Mesenchymal stem cell (in vitro differentiated cells and primary cell): ENCODE results near the gene DRAP1.

Experiments used
- DNase-seq: peaks from one replicate; pipeline ENCODE4 v3.0.0-alpha.2; 2013
- H2AFZ ChIP-seq: one replicate; pipeline ENCODE4 v1.6.1; 2013; ENCODE audit warnings: low read depth, mild to moderate bottlenecking, control low read depth, inconsistent platforms, low read length, moderate library complexity
- H2AK5ac ChIP-seq: 2 replicates; pipeline ENCODE4 v1.6.1; 2013; ENCODE audit warnings: low read length, moderate library complexity, mild to moderate bottlenecking, inconsistent platforms; ENCODE audit not compliant: severe bottlenecking
- H2BK120ac ChIP-seq: one replicate; pipeline ENCODE4 v1.6.1; 2013; ENCODE audit warnings: low read depth, mild to moderate bottlenecking, inconsistent platforms, low read length, moderate library complexity
- H2BK12ac ChIP-seq, 2 experiments: one replicate each; pipeline ENCODE4 v1.6.1; 2013; ENCODE audit warnings: inconsistent platforms in 2 of 2, low read length in 2 of 2, mild to moderate bottlenecking in 2 of 2, moderate library complexity in 2 of 2, control low read depth in 1 of 2
- H2BK15ac ChIP-seq: one replicate; pipeline ENCODE4 v1.6.1; 2013; ENCODE audit warnings: mild to moderate bottlenecking, low read depth, inconsistent platforms; ENCODE audit not compliant: poor library complexity, severe bottlenecking
- H2BK5ac ChIP-seq: 2 replicates; pipeline ENCODE4 v1.6.1; 2013; ENCODE audit warnings: low read depth, mild to moderate bottlenecking, low read length, control low read depth, inconsistent platforms; ENCODE audit not compliant: poor library complexity, severe bottlenecking
- H3K14ac ChIP-seq, 2 experiments: one replicate each; pipeline ENCODE4 v1.6.1; 2013; ENCODE audit warnings: inconsistent platforms in 2 of 2, low read length in 2 of 2, control low read depth in 1 of 2, mild to moderate bottlenecking in 1 of 2, moderate library complexity in 1 of 2
- H3K18ac ChIP-seq, 2 experiments: one replicate each; pipeline ENCODE4 v1.6.1; 2013; ENCODE audit warnings: inconsistent platforms in 2 of 2, low read length in 2 of 2, control low read depth in 1 of 2, low read depth in 1 of 2, mild to moderate bottlenecking in 1 of 2
- H3K23ac ChIP-seq, 2 experiments: one replicate each; pipeline ENCODE4 v1.6.1; 2013; ENCODE audit warnings: inconsistent platforms in 2 of 2, low read length in 2 of 2, mild to moderate bottlenecking in 2 of 2, moderate library complexity in 2 of 2, control low read depth in 1 of 2
- H3K27ac ChIP-seq: 2 replicates; pipeline ENCODE4 v1.5.1; 2013; ENCODE audit warnings: mild to moderate bottlenecking, moderate library complexity, low read length, control low read depth, inconsistent platforms; ENCODE audit not compliant: poor library complexity, severe bottlenecking
- H3K27me3 ChIP-seq, 2 experiments: 2 replicates each; pipeline versions ENCODE4 v1.6.1 to v1.7.0; 2013; ENCODE audit warnings: low read length in 2 of 2, mild to moderate bottlenecking in 2 of 2, moderate library complexity in 2 of 2, control low read depth in 1 of 2, inconsistent platforms in 1 of 2; ENCODE audit not compliant: control insufficient read depth in 1 of 2, insufficient read depth in 1 of 2
- H3K36me3 ChIP-seq, 2 experiments: 2 replicates each; pipeline versions ENCODE4 v1.6.1 to v1.7.0; 2013; ENCODE audit warnings: low read length in 2 of 2, control low read depth in 1 of 2, inconsistent platforms in 1 of 2, low read depth in 1 of 2, mild to moderate bottlenecking in 1 of 2; ENCODE audit not compliant: insufficient read depth in 2 of 2, control insufficient read depth in 1 of 2
- H3K4ac ChIP-seq, 2 experiments: one replicate each; pipeline ENCODE4 v1.6.1; 2013; ENCODE audit warnings: inconsistent platforms in 2 of 2, low read length in 2 of 2, mild to moderate bottlenecking in 2 of 2, moderate library complexity in 2 of 2, control low read depth in 1 of 2, low read depth in 1 of 2
- H3K4me1 ChIP-seq: 2 replicates; pipeline ENCODE4 v1.6.1; 2013; ENCODE audit warnings: low read depth, low read length, control low read depth; ENCODE audit not compliant: control insufficient read depth, insufficient read depth
- H3K4me2 ChIP-seq: 2 replicates; pipeline ENCODE4 v1.6.1; 2013; ENCODE audit warnings: low read length, mild to moderate bottlenecking, inconsistent platforms; ENCODE audit not compliant: poor library complexity, severe bottlenecking
- H3K4me3 ChIP-seq, 2 experiments: 2 replicates each; pipeline versions ENCODE4 v1.5.1 to v1.7.0; 2013; ENCODE audit warnings: low read length in 2 of 2, mild to moderate bottlenecking in 2 of 2, control low read depth in 1 of 2, low read depth in 1 of 2; ENCODE audit not compliant: insufficient read depth in 1 of 2
- H3K79me1 ChIP-seq: replicated peaks from 2 replicates; pipeline ENCODE4 v1.6.1; 2013; ENCODE audit warnings: mild to moderate bottlenecking, control low read depth, low read length, inconsistent platforms; ENCODE audit not compliant: poor library complexity, severe bottlenecking
- H3K9ac ChIP-seq: 2 replicates; pipeline ENCODE4 v1.7.0; 2013; ENCODE audit warnings: mild to moderate bottlenecking, low read length, moderate library complexity
- H3K9me3 ChIP-seq: 2 replicates; pipeline ENCODE4 v1.7.0; 2013; ENCODE audit warnings: mild to moderate bottlenecking, low read length; ENCODE audit not compliant: control insufficient read depth
- H4K8ac ChIP-seq: one replicate; pipeline ENCODE4 v1.6.1; 2013; ENCODE audit warnings: inconsistent platforms, mild to moderate bottlenecking, low read length, moderate library complexity
- H4K91ac ChIP-seq: one replicate; pipeline ENCODE4 v1.6.1; 2013; ENCODE audit warnings: mild to moderate bottlenecking, low read length, inconsistent platforms
- whole genome bisulfite sequencing: methylation state at CpG from one replicate; pipeline ENCODE4 v1.1.7; 2013; ENCODE audit warnings: mixed read lengths; 5-methylcytosine and 5-hydroxymethylcytosine counted together

Gene DRAP1

DNA sequence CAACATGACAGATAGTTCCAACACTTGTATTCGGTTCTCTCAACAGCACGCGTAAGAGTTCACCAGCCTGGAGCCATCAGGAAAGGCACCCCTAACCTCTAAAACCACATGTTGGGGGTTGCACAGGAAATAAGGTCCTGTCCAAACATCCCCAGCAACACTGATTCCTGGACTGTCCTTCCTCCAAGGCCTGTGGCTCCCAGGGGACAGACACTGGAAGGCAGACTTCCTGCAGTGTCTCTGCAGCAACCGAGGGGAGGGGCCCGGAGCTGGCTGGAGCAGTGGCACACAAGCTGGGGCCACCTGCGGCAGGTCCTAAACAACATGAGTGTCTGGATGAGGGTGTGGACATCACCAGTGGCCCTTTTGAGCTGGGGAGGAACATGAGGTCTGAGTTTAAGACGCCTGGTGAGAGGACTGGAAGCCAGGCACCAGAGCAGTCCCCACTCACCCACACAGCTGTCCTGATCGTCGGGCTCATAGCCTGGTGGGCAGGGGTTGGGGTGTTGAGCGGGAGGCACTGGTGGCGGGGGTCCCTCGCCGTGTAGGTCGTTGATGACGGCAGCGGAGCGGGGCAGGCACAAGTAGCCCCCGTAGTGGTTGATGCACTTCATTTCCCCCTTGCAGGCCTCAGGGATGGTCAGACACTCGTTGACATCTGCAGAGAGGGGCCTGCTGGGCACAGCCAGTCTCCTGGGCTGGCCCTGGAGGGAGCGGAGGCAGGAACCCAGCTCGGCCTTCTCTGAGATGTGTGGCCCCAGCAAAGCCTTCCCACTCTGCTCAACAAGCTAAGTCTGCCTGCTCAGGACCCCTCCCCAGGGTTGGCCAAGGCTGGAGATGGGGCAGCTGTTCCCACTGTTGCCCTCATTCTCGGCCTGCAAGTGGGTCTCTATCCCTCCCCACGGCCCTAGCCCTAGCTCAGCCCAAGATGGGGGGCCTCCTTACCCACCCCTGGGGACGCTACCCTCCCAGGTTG lies 48.2 kb upstream of the DRAP1 start:
- Histone ChIP-seq H3K4me2 (peak overlapping the region; percentile 87), H4K91ac (peak overlapping the region; percentile 93), H2AK5ac (peak overlapping the region; percentile 85), H3K36me3 (peaks cover 47 to 52% of the 10 kb centered on the region in 2 experiments), H3K4me3 (peak overlapping the region; percentile 87 to 88), H3K79me1 (peaks cover 12% of the 10 kb centered on the region), H2BK120ac (no peak overlapping the region), H3K4ac (peak overlapping the region; percentile 83 to 91), H3K14ac (no peak overlapping the region), H4K8ac (peak overlapping the region; percentile 73), H2BK15ac (peak overlapping the region; percentile 37), H3K9me3 (no peaks in the 10 kb centered on the region), H3K27me3 (no peaks in the 10 kb centered on the region), H2BK5ac (no peak overlapping the region), H3K9ac (peak overlapping the region; percentile 94), H3K27ac (peak overlapping the region; percentile 84), H2AFZ (no peak overlapping the region), H3K23ac (no peak overlapping the region), H3K4me1 (peaks cover 35% of the 10 kb centered on the region), H2BK12ac (peak overlapping the region; percentile 44 to 46), H3K18ac (peak overlapping the region; percentile 49 to 90)
- 66% methylated on average over 24 of the region's 24 CpGs for WGBS
- DNase-seq: peak; percentile 69

DNA sequence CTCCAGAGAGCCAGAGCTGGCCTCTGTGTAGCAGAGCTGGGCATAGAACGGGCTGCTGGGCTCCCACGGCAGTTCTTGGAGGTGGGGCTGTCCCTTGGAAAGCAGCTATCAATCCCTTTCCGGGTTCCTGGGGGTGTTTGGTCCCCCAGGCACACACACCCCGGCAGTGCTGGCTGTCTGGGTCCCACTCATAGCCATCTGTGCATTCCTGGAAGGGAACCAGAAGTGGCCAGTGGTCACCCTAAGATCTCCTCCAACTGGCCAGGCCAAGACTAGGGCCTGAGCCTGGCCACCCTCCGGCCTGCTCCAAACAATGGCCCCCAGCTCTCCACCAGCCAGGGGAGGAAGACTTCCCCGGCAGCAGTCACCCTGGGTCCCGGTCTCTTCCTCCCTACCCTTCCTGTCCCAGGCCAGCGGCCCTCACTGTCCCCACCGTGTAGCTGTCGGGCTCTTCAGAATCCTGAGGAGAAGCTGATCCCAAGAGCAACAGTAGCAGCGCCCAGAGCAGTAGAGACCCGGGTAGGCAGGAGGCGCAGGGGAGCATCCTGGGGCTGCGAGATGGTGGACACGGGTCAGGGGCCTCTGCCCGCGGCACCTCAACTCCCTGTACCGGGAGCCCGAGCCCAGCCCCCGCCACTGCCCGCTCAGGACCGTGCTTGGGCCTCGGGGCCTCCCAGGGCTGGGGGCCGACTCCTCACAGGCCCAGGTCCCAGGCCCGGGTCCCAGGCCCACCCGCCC lies 47.2 kb upstream of the DRAP1 start:
- Histone ChIP-seq H3K4me3 (peak overlapping the region; percentile 87 to 88), H3K23ac (peak overlapping the region in 1 of 2 experiments; percentile 66), H3K9me3 (no peaks in the 10 kb centered on the region), H2AFZ (no peak overlapping the region), H3K79me1 (peaks cover 12% of the 10 kb centered on the region), H3K4me2 (peak overlapping the region; percentile 87), H2BK12ac (peak overlapping the region; percentile 35 to 80), H3K14ac (peak overlapping the region; percentile 37 to 95), H2BK15ac (peak overlapping the region; percentile 89), H4K91ac (peak overlapping the region; percentile 93), H3K36me3 (peaks cover 40 to 42% of the 10 kb centered on the region in 2 experiments), H2BK5ac (peak overlapping the region; percentile 36), H4K8ac (peak overlapping the region; percentile 86), H3K9ac (peak overlapping the region; percentile 94), H3K27me3 (no peaks in the 10 kb centered on the region), H3K4ac (peak overlapping the region; percentile 91 to 96), H3K4me1 (peaks cover 32% of the 10 kb centered on the region), H3K18ac (peak overlapping the region; percentile 86 to 90), H2AK5ac (peak overlapping the region; percentile 85), H2BK120ac (peak overlapping the region; percentile 91), H3K27ac (peak overlapping the region; percentile 84)
- DNase-seq: peak; percentile 64
- WGBS: 23% methylated on average over 21 of the region's 26 CpGs

DNA sequence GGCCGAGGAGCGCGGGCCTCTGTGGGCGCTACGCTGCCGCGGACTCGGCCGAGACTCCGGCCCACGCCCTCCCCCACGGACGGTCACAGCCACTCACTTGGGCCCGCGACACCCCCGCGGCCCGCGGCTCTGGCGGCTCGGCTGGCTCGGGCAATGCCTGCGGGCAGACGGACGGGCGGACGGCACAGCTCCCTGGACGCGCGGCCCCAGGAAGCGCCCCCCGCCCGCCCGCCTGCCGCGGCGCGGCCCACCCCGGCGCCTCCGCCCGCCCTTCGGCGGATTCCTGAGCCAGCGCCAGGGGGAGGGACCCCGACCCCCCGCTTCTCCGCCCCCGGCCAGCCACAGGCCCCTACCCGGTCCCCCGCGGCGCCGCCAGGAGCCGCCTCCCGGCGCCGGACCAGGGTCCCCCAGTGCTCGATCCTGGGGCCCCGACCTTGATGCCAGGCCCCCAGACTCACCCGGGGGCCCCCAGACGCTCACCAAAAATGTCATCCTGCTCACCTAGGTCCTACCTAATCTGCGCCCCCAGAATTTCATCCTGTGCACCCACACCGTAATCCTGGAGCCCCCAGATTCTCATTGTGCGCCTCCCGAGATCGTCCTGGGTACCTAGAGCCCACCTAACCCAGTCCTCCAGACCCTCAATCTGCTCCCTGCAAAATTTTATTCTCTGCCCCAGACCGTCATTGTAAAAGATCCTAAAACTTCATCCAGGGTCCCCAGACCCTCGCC lies 46.5 kb upstream of the DRAP1 start, which contains the start of gene EFEMP2:
Gene EFEMP2 (minus strand): TSS at position 215 of the 732 bp plus-strand sequence. CDS start 446 bp downstream, outside the sequence.
- peak within 1 kb of the TSS; percentile 97 for H4K91ac ChIP-seq
- H3K27me3 ChIP-seq: no peaks in the 10 kb centered on the region

More for the DNA sequence above, 46.5 kb upstream of the DRAP1 start, which contains the start of gene EFEMP2:
- peak within 1 kb of the TSS; percentile 91 for H2BK120ac ChIP-seq
- peak within 1 kb of the TSS; percentile 97 to 98 for H3K18ac ChIP-seq
- H2BK5ac ChIP-seq: peak within 1 kb of the TSS; percentile 36
- H2AFZ ChIP-seq: peak within 1 kb of the TSS; percentile 84
- H3K4me3 ChIP-seq: peak within 1 kb of the TSS; percentile 88 to 91
- H3K23ac ChIP-seq: peak within 1 kb of the TSS in 1 of 2 experiments; percentile 74
- peaks cover 12% of the 10 kb centered on the region for H3K79me1 ChIP-seq
- H3K36me3 ChIP-seq: peaks cover 33 to 34% of the 10 kb centered on the region in 2 experiments
- H3K27ac ChIP-seq: peak within 1 kb of the TSS; percentile 84
- H2AK5ac ChIP-seq: peak within 1 kb of the TSS; percentile 85
- H2BK12ac ChIP-seq: peak within 1 kb of the TSS; percentile 82 to 97
- peak; percentile 49 for DNase-seq
- H3K9ac ChIP-seq: peak within 1 kb of the TSS; percentile 94
- peak within 1 kb of the TSS; percentile 87 to 95 for H3K14ac ChIP-seq
- WGBS: 1% methylated on average over 47 of the region's 69 CpGs
- peak within 1 kb of the TSS; percentile 96 to 98 for H3K4ac ChIP-seq
- H3K4me1 ChIP-seq: peaks cover 32% of the 10 kb centered on the region
- peak within 1 kb of the TSS; percentile 97 for H3K4me2 ChIP-seq
- H3K9me3 ChIP-seq: no peaks in the 10 kb centered on the region
- H2BK15ac ChIP-seq: peak within 1 kb of the TSS; percentile 98
- peak within 1 kb of the TSS; percentile 96 for H4K8ac ChIP-seq
